AG04449 (cell line): ENCODE data around the gene IKZF2.

ENCODE experiments used
- CTCF ChIA-PET: fragments of 350-600 bp; formaldehyde crosslinking; extraction: SDS; loops from one replicate; lab custom pipeline; 2021; ENCODE audit warnings: antibody characterized with exemption; lab: Yijun Ruan, JAX
- POLR2A ChIA-PET: fragments of 400-600, 350-600 bp; formaldehyde crosslinking; extraction: SDS; loops from one replicate; lab custom pipeline; 2020; ENCODE audit warnings: antibody characterized with exemption, inconsistent platforms; lab: Yijun Ruan, JAX
- DNase-seq: peaks from one replicate; pipeline ENCODE4 v3.0.0-alpha.2; 2010; ENCODE audit warnings: low read depth, low spot score
- H3K4me3 ChIP-seq: 2 replicates; pipeline ENCODE4 v1.5.1; 2011; ENCODE audit warnings: low read depth, mild to moderate bottlenecking, control low read depth, low read length
- TF ChIP-seq, protein P1 (sequence below): IDR thresholded peaks from one replicate; pipeline ENCODE4 v1.5.1; 2011; ENCODE audit warnings: mild to moderate bottlenecking, moderate library complexity, low read length, control low read depth, inconsistent platforms; ENCODE audit not compliant: insufficient read depth; ENCODE audit errors: missing control alignments

Gene IKZF2

DNA sequence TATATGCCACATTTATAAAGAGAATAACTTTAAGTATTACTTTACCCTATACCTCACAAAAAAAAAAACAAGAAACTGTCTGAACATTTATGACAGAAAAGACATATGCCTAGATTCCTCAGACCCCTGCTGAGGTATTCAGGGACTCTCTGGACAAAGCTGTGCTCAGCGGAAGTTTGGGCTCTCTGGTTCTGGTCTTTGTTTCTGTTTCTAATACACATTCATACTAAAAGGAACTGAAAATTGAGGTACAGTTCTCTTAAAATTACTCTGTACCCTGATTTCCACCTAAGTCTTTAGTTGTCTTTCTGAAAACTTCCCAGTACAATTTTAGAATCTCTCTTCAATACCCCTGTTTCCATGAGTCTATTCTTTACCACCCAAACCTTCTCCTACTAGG, 160.3 kb downstream of the IKZF2 start:
- DNase-seq = no peak
- POLR2A ChIA-PET = no interaction called here
- TF ChIP-seq, protein P1, sequence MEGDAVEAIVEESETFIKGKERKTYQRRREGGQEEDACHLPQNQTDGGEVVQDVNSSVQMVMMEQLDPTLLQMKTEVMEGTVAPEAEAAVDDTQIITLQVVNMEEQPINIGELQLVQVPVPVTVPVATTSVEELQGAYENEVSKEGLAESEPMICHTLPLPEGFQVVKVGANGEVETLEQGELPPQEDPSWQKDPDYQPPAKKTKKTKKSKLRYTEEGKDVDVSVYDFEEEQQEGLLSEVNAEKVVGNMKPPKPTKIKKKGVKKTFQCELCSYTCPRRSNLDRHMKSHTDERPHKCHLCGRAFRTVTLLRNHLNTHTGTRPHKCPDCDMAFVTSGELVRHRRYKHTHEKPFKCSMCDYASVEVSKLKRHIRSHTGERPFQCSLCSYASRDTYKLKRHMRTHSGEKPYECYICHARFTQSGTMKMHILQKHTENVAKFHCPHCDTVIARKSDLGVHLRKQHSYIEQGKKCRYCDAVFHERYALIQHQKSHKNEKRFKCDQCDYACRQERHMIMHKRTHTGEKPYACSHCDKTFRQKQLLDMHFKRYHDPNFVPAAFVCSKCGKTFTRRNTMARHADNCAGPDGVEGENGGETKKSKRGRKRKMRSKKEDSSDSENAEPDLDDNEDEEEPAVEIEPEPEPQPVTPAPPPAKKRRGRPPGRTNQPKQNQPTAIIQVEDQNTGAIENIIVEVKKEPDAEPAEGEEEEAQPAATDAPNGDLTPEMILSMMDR = no peak
- H3K4me3 ChIP-seq = no peak overlapping the region
- CTCF ChIA-PET = no interaction called here

GRCh38 chr2:212990697-212991096, 160.7 kb downstream of the IKZF2 start:
- CTCF ChIA-PET = no interaction called here
- DNase-seq = no peak
- H3K4me3 ChIP-seq = no peak overlapping the region
- TF ChIP-seq, protein P1 = no peak
- POLR2A ChIA-PET = no interaction called here

DNA sequence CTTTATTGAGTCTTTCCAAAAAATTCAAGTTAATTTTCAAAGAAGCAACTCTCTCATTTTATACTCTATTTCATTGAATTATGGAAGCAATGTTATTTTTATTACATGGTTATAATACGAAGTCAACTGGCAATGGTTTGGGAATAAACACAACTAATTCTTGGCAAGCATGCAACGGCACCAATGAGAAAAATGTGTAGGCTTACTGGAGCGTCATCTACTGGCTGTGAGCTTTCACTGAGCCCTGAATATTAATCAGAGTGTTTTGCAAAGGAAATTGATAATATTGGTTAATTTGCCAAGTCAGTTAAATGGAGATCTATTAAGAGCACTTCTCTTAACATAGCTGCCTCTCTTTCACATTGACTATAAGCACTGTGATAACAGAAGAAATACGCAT, 163.9 kb downstream of the IKZF2 start:
- ChIA-PET POLR2A (no interaction called here), CTCF (no interaction called here)
- DNase-seq = no peak
- TF ChIP-seq, protein P1 = no peak
- H3K4me3 ChIP-seq = no peak overlapping the region

DNA sequence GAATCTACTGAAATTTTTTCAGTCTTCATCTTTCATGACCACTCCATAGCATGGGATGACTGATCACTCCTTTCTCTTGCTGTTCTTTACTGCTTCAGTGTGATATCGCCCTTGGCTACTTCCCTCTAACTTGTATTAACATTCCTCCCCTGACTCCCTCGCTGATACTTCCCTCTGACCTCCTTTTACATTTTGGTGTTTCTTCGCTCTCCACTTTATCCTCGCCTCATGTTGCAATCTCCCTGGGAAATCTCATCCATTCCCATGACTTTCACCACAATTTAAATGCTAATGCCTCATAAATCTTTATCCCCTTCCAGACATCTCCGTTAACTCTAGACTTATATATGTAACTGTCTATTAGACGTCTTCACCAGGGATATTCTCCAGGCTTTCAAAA, 167.3 kb downstream of the IKZF2 start:
- TF ChIP-seq, protein P1 = no peak
- no peak overlapping the region for H3K4me3 ChIP-seq
- ChIA-PET CTCF (no interaction called here), POLR2A (no interaction called here)
- no peak for DNase-seq

GRCh38 chr2:212979799-212980198, 171.6 kb downstream of the IKZF2 start:
- H3K4me3 ChIP-seq = no peak overlapping the region
- no peak for DNase-seq
- ChIA-PET CTCF (interaction anchor here (0.6 to 0.7 kb wide), 2 partner anchors 12 to 53 kb away, joined by 3 read pairs; no protein-coding TSS in a partner anchor), POLR2A (no interaction called here)
- TF ChIP-seq, protein P1 = no peak

DNA sequence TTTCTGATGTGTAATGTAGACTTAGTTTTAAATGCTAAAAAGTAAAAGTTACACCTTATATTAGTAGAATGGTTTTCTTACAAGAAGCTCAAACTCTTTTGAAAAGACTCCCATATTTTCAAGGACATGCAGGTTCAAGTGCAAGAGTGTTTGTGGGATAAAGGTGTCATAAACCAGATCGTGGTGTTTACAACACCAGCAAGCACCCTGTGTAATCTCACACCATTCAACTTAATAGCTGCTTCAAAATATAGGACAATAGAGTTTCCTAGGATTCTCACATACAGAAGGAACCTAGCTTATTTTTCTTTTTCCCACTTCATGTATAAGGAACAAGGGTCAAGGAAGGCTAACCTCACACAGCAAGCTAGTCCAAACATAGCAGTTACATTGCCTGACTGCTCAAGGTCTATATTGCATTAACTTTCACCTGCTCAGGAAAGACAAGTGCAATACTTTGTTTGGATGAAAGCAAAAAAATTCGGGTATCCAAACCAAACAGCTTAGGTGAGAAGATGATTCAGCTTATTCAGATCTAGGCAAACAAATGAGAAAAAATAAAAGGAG, 172.3 kb downstream of the IKZF2 start:
- ChIA-PET CTCF (no interaction called here), POLR2A (no interaction called here)
- TF ChIP-seq, protein P1 = no peak

More for the DNA sequence above, 172.3 kb downstream of the IKZF2 start:
- DNase-seq = no peak
- H3K4me3 ChIP-seq = no peak overlapping the region
